ENCODE measurements around the gene PHIP. TPM values are rescaled to one million over a fixed set of nuclear protein-coding genes. Genes with fewer than 3 reads are reported as not detected.
"Not testable (repeated sequence)": the region's sequence is repeated elsewhere in the genome, so short reads cannot be mapped to it uniquely, and the experiment has no call there.

Gene PHIP
- total RNA-seq, 4 donors from 2014 or later = 12.1 to 34.5 (median 20.7) TPM

DNA sequence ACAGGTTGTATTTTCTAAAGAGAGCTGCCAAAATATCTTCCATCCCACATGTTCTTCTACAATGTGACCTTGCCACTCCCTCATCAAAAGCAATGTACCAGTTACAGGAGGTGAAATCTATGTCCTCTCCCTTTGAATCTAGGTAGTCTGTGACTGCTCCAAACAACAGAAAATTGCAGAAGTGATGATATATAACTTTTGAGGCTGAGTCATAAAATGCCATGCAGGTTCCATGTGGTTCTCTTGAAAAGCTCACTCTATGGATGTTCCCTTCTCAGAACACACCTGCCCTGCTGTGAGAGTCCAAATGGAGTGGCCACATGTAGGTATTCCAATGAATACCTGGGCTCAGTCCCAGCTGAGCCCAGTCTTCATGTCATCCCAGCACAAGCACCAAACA, 16.9 kb upstream of the PHIP start:
- TF ChIP-seq POLR2AphosphoS5 (IDR thresholded peaks at IDR 0.05) = no peak
- TF ChIP-seq POLR2A (IDR thresholded peaks at IDR 0.05) = no peak
- TF ChIP-seq, protein P1, sequence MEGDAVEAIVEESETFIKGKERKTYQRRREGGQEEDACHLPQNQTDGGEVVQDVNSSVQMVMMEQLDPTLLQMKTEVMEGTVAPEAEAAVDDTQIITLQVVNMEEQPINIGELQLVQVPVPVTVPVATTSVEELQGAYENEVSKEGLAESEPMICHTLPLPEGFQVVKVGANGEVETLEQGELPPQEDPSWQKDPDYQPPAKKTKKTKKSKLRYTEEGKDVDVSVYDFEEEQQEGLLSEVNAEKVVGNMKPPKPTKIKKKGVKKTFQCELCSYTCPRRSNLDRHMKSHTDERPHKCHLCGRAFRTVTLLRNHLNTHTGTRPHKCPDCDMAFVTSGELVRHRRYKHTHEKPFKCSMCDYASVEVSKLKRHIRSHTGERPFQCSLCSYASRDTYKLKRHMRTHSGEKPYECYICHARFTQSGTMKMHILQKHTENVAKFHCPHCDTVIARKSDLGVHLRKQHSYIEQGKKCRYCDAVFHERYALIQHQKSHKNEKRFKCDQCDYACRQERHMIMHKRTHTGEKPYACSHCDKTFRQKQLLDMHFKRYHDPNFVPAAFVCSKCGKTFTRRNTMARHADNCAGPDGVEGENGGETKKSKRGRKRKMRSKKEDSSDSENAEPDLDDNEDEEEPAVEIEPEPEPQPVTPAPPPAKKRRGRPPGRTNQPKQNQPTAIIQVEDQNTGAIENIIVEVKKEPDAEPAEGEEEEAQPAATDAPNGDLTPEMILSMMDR (IDR thresholded peaks at IDR 0.05) = no peak
- no peak for TF ChIP-seq EP300 (IDR thresholded peaks at IDR 0.05; ENCODE audit: low read depth)
- H3K9me3 ChIP-seq = no peaks in the 10 kb centered on the region
- H3K36me3 ChIP-seq = no peaks in the 10 kb centered on the region
- no peaks in the 10 kb centered on the region for H3K4me1 ChIP-seq
- H3K27ac ChIP-seq = no peak overlapping the region
- intact Hi-C loops (cut with DNase I; ENCODE audit: low total_unique reads) = no loop called here
- no peak for DNase-seq
- H3K4me3 ChIP-seq = no peak overlapping the region
- in situ Hi-C loops (cut with MboI; ENCODE audit: low pct_ligation_motif_present in 1 of 4, low pct_unique_long_range_greater_than_20kb in 1 of 4, low sequenced_read_pairs in 3 of 4) = no loop called here
- H3K27me3 ChIP-seq = no peaks in the 10 kb centered on the region

DNA sequence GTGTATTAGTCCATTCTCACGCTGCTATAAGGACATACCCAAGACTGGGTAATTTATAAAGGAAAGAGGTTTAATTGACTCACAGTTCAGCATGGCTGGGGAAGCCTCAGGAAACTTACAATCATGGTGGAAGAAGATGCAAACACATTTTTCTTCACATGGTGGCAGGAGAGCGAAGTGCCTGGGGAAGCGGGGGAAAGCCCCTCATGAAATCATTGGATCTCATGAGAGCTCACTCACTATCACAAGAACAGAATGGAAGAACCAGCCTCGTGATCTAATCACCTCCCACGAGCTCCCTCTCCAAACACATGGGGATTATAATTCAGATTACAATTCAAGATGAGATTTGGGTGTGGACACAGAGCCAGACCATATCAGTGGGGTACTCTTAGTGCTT, 13.7 kb upstream of the PHIP start:
- H3K27me3 ChIP-seq; in situ Hi-C loops (cut with MboI; ENCODE audit: low pct_ligation_motif_present in 1 of 4, low pct_unique_long_range_greater_than_20kb in 1 of 4, low sequenced_read_pairs in 3 of 4); H3K27ac ChIP-seq; DNase-seq; H3K36me3 ChIP-seq; H3K4me3 ChIP-seq; H3K9me3 ChIP-seq; H3K4me1 ChIP-seq; intact Hi-C loops (cut with DNase I; ENCODE audit: low total_unique reads): not testable (repeated sequence)
- 57 to 68% methylated on average over 4 to 5 of the region's 5 CpGs for WGBS, 2 donors (ENCODE audit: low coverage in 1 of 2)

- DNase-seq = no peak
- Histone ChIP-seq H3K27ac (no peak overlapping the region), H3K27me3 (no peaks in the 10 kb centered on the region), H3K9me3 (no peaks in the 10 kb centered on the region), H3K36me3 (no peaks in the 10 kb centered on the region), H3K4me3 (no peak overlapping the region), H3K4me1 (no peaks in the 10 kb centered on the region)
- in situ Hi-C loops (cut with MboI; ENCODE audit: low pct_ligation_motif_present in 1 of 4, low pct_unique_long_range_greater_than_20kb in 1 of 4, low sequenced_read_pairs in 3 of 4) = no loop called here
- WGBS, 2 donors (ENCODE audit: low coverage in 1 of 2) = 79 to 84% methylated on average over 2 of the region's 2 CpGs
- no peak for TF ChIP-seq POLR2AphosphoS5 (IDR thresholded peaks at IDR 0.05)
- no peak for TF ChIP-seq POLR2A (IDR thresholded peaks at IDR 0.05)
- no peak for TF ChIP-seq EP300 (IDR thresholded peaks at IDR 0.05; ENCODE audit: low read depth)
- TF ChIP-seq, protein P1 (IDR thresholded peaks at IDR 0.05) = no peak
- intact Hi-C loops (cut with DNase I; ENCODE audit: low total_unique reads) = no loop called here
Measured at GRCh38 chr6:79089552-79090404, 11.7 kb upstream of the PHIP start.

- Histone ChIP-seq H3K9me3 (no peaks in the 10 kb centered on the region), H3K27ac (no peak overlapping the region), H3K4me1 (peaks cover 0 to 6% (median 2%) of the 10 kb centered on the region in 4 donors), H3K36me3 (no peaks in the 10 kb centered on the region), H3K27me3 (no peaks in the 10 kb centered on the region), H3K4me3 (no peak overlapping the region)
- intact Hi-C loops (cut with DNase I; ENCODE audit: low total_unique reads) (loop anchor here (5.0 kb wide), 1 partner anchor 793 kb away; no protein-coding TSS in a partner anchor), in situ Hi-C loops (cut with MboI; ENCODE audit: low pct_ligation_motif_present in 1 of 4, low pct_unique_long_range_greater_than_20kb in 1 of 4, low sequenced_read_pairs in 3 of 4) (no loop called here)
- TF ChIP-seq, protein P1 (IDR thresholded peaks at IDR 0.05) = no peak
- TF ChIP-seq POLR2A (IDR thresholded peaks at IDR 0.05) (no peak), POLR2AphosphoS5 (IDR thresholded peaks at IDR 0.05) (no peak), EP300 (IDR thresholded peaks at IDR 0.05; ENCODE audit: low read depth) (no peak)
- DNase-seq = no peak
- WGBS, 2 donors (ENCODE audit: low coverage in 1 of 2) = 69 to 92% methylated on average over 1 of the region's 1 CpG
Measured at GRCh38 chr6:79084693-79085092, 6.6 kb upstream of the PHIP start.
